Measurements from ENCODE around the gene UBR7. TPM values are rescaled to one million over a fixed set of nuclear protein-coding genes. Genes with fewer than 3 reads are reported as not detected.

Gene UBR7
- total and polyA plus RNA-seq, 4 donors = 11.3 to 26.0 (median 14.3) TPM

- Histone ChIP-seq H3K27me3 (ENCODE audit: control insufficient read depth in 3 of 3, insufficient read depth in 3 of 3, low read length in 2 of 3) (no peaks in the 10 kb centered on the region), H3K27ac (ENCODE audit: low read depth in 1 of 2, low read length in 1 of 2) (peak overlapping the region; percentile 94 to 100), H3K4me3 (peak overlapping the region; percentile 99), H3K36me3 (ENCODE audit: control insufficient read depth in 4 of 4, insufficient read depth in 4 of 4, low read length in 4 of 4) (peaks cover 4 to 10% (median 7%) of the 10 kb centered on the region in 4 donors), H3K9ac (ENCODE audit: insufficient read depth in 1 of 2, low read length in 2 of 2) (peak overlapping the region; percentile 66 to 90), H3K4me1 (ENCODE audit: control insufficient read depth in 5 of 5, insufficient read depth in 5 of 5, low read length in 5 of 5) (peaks cover 3 to 17% (median 9%) of the 10 kb centered on the region in 5 donors), H3K9me3 (ENCODE audit: control insufficient read depth in 4 of 4, insufficient read depth in 3 of 4, low read length in 3 of 4) (peaks cover 0 to 2% (median 0%) of the 10 kb centered on the region in 4 donors)
- WGBS, 2 donors = 43 to 46% methylated on average over 17 of the region's 17 CpGs
- DNase-seq (peak in 1 of 3 donors; percentile 8), ATAC-seq (ENCODE audit: insufficient read depth, low FRiP score) (no peak)
- TF ChIP-seq CTCF (IDR thresholded peaks at IDR 0.05; ENCODE audit: control extremely low read depth, extremely low read depth) = no peak
Observed at GRCh38 chr14:93183596-93184317, 23.3 kb upstream of the UBR7 start.

DNA sequence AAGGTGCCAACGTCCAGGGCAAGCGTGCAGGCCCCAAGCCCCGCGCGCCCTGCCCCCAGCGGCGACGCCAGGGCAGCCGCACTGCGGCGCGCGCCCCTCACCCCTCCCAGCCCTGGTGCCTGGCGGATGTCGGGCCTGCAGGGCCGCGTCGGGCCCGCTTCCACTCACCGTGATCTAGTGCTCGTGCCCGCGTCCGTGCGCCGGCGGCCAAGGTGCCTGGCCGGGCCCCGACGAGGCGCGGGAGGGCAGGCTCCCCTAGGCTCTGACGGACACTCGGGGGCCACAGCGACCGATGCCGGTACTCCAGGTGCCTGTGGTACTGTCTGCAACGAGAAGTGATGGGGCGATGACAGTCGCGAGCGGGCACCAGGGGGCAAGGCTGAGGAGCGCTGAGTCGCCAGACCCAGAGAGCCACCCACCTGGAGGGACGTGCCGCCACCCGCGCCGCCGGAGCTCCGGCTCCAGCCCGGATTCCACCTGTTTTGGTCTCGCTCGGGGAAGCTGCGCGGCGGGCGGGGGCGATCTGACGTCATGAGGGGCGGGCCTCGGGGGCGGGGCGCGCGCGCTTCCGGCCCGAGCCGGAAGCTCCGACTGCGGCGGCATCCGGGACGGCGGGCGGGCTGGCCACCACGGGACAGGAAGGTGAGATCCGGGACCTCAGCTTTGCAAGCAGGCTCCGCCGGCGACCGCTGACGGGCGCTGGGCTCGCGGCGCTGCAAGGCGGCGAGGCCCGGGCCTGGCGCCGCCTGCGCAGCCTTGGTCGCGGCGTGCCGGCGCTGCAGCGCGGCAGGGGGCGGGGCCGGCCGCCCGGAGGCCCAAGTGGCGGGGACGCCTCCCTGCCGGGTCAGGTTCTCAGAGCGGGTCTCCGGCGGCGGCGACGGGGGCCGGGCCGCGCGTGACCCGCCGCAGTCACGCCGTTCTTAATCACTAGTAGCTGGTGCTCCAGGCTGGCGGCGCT lies 22.4 kb upstream of the UBR7 start, which contains the start of the genes LYSET and MOAP1:
TSS of gene LYSET (plus strand) at position 927 of the 958 bp plus-strand sequence. CDS start 89 bp downstream, outside the sequence.
TSS of gene MOAP1 (minus strand) at position 507 of the 958 bp plus-strand sequence. CDS start 655 bp downstream, outside the sequence.
- Histone ChIP-seq H3K27me3 (ENCODE audit: control insufficient read depth in 3 of 3, insufficient read depth in 3 of 3, low read length in 2 of 3) (no peaks in the 10 kb centered on the region), H3K4me1 (ENCODE audit: control insufficient read depth in 5 of 5, insufficient read depth in 5 of 5, low read length in 5 of 5) (peaks cover 3 to 17% (median 9%) of the 10 kb centered on the region in 5 donors), H3K27ac (ENCODE audit: low read depth in 1 of 2, low read length in 1 of 2) (peak within 1 kb of the TSS; percentile 94 to 100), H3K9ac (ENCODE audit: insufficient read depth in 1 of 2, low read length in 2 of 2) (peak within 1 kb of the TSS; percentile 86 to 90), H3K36me3 (ENCODE audit: control insufficient read depth in 4 of 4, insufficient read depth in 4 of 4, low read length in 4 of 4) (peaks cover 4 to 14% (median 7%) of the 10 kb centered on the region in 4 donors), H3K9me3 (ENCODE audit: control insufficient read depth in 4 of 4, insufficient read depth in 3 of 4, low read length in 3 of 4) (peaks cover 0 to 2% (median 0%) of the 10 kb centered on the region in 4 donors), H3K4me3 (peak within 1 kb of the TSS; percentile 99)
- DNase-seq (peak; percentile 85 to 89 (median 88)), ATAC-seq (ENCODE audit: insufficient read depth, low FRiP score) (peak; percentile 90)
- TF ChIP-seq CTCF (IDR thresholded peaks at IDR 0.05; ENCODE audit: control extremely low read depth, extremely low read depth) = no peak
- WGBS, 2 donors = 0% methylated on average over 90 to 124 of the region's 124 CpGs

DNA sequence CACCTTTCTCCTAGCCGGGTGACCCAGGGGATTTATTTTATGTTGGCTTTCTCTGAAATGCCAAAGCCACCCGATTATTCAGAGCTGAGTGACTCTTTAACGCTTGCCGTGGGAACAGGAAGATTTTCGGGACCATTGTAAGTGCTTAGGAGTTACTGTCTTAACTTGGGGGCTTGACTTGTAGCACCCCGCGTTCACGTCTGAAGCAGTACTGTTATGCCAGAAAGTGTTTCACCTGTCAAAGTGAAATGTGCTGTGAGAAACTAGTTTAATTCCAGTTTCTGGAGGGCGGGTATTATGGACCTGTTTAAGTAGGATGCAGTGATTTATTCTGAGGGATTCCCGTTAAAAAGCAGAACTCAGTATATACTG lies 21.7 kb upstream of the UBR7 start:
- TF ChIP-seq CTCF (IDR thresholded peaks at IDR 0.05; ENCODE audit: control extremely low read depth, extremely low read depth) = no peak
- 0% methylated on average over 10 of the region's 10 CpGs for WGBS, 2 donors
- peaks cover 0 to 2% (median 0%) of the 10 kb centered on the region in 4 donors for H3K9me3 ChIP-seq (ENCODE audit: control insufficient read depth in 4 of 4, insufficient read depth in 3 of 4, low read length in 3 of 4)
- H3K36me3 ChIP-seq (ENCODE audit: control insufficient read depth in 4 of 4, insufficient read depth in 4 of 4, low read length in 4 of 4) = peaks cover 4 to 14% (median 7%) of the 10 kb centered on the region in 4 donors
- H3K4me3 ChIP-seq = peak overlapping the region; percentile 82
- H3K4me1 ChIP-seq (ENCODE audit: control insufficient read depth in 5 of 5, insufficient read depth in 5 of 5, low read length in 5 of 5) = peaks cover 3 to 17% (median 9%) of the 10 kb centered on the region in 5 donors
- ATAC-seq (ENCODE audit: insufficient read depth, low FRiP score) = no peak
- peak overlapping the region; percentile 94 to 100 for H3K27ac ChIP-seq (ENCODE audit: low read depth in 1 of 2, low read length in 1 of 2)
- H3K9ac ChIP-seq (ENCODE audit: insufficient read depth in 1 of 2, low read length in 2 of 2) = peak overlapping the region; percentile 76 to 86
- H3K27me3 ChIP-seq (ENCODE audit: control insufficient read depth in 3 of 3, insufficient read depth in 3 of 3, low read length in 2 of 3) = no peaks in the 10 kb centered on the region
- DNase-seq = no peak
